GM12864 (cell line): Measurements from ENCODE around the gene NARS2.

ENCODE experiments used
- DNase-seq: peaks from one replicate; pipeline ENCODE4 v3.0.0-alpha.2; 2011; ENCODE audit warnings: low read depth
- H3K4me3 ChIP-seq: 2 replicates; pipeline ENCODE4 v1.5.1; 2011; ENCODE audit warnings: mild to moderate bottlenecking, low read depth, low read length, control low read depth
- CTCF ChIP-seq: IDR thresholded peaks from 2 replicates; pipeline ENCODE4 v1.5.1; 2011; ENCODE audit warnings: low read depth, mild to moderate bottlenecking, moderate library complexity, low read length, control low read depth, inconsistent platforms; ENCODE audit errors: missing control alignments

Gene NARS2

GRCh38 chr11:78427615-78428265 is 146.9 kb downstream of the NARS2 start:
- DNase-seq = no peak
- peak overlapping the region; percentile 44 for H3K4me3 ChIP-seq
- no peak for TF ChIP-seq CTCF

GRCh38 chr11:78426845-78427244 is 147.8 kb downstream of the NARS2 start:
- DNase-seq = no peak
- no peak overlapping the region for H3K4me3 ChIP-seq
- no peak for TF ChIP-seq CTCF

GRCh38 chr11:78425399-78426070 is 149.1 kb downstream of the NARS2 start:
- TF ChIP-seq CTCF = no peak
- no peak overlapping the region for H3K4me3 ChIP-seq
- no peak for DNase-seq

GRCh38 chr11:78424334-78425270 is 150.1 kb downstream of the NARS2 start:
- DNase-seq = peak; percentile 70

GRCh38 chr11:78423241-78423640 is 151.4 kb downstream of the NARS2 start:
- no peak for TF ChIP-seq CTCF
- DNase-seq = no peak
- no peak overlapping the region for H3K4me3 ChIP-seq

More at GRCh38 chr11:78424334-78425270, 150.1 kb downstream of the NARS2 start:
- TF ChIP-seq CTCF = no peak
- no peak overlapping the region for H3K4me3 ChIP-seq

- no peak for TF ChIP-seq CTCF
- DNase-seq = no peak
- H3K4me3 ChIP-seq = no peak overlapping the region
Observed at GRCh38 chr11:78420796-78421209, 153.9 kb downstream of the NARS2 start.
